Measurements from ENCODE around the gene PADI3.

Gene PADI3

GRCh38 chr1:17296086-17296485 lies 47.2 kb downstream of the PADI3 start:
- no peaks in the 10 kb centered on the region for H3K4me1 ChIP-seq (ENCODE audit: insufficient read depth, low read length, severe bottlenecking)
- H3K79me2 ChIP-seq (ENCODE audit: insufficient read depth, low read length): no peaks in the 10 kb centered on the region
- TF ChIP-seq EZH2 (IDR thresholded peaks at IDR 0.05; ENCODE audit: borderline replicate concordance, low read length): no peak
- TF ChIP-seq CTCF (IDR thresholded peaks at IDR 0.05; ENCODE audit: low read length): no peak
- no peak overlapping the region for H3K4me3 ChIP-seq (ENCODE audit: low read depth, low read length, poor library complexity, severe bottlenecking)
- no peak overlapping the region for H3K27ac ChIP-seq (ENCODE audit: low read depth, low read length, poor library complexity, severe bottlenecking)
- H3K27me3 ChIP-seq (ENCODE audit: insufficient read depth, low read length): peaks cover 9% of the 10 kb centered on the region; the same call in 1 of the 2 replicates
- no peaks in the 10 kb centered on the region for H3K36me3 ChIP-seq (ENCODE audit: insufficient read depth, low read length)
- H2AFZ ChIP-seq (ENCODE audit: low read length): no peak overlapping the region
- H3K4me2 ChIP-seq (ENCODE audit: low read length): no peak overlapping the region
- no peaks in the 10 kb centered on the region for H3K9me3 ChIP-seq (ENCODE audit: low read length)
- H3K9ac ChIP-seq (ENCODE audit: low read length): no peak overlapping the region
- H4K20me1 ChIP-seq (ENCODE audit: insufficient read depth, low read length): no peaks in the 10 kb centered on the region
- no peaks in the 10 kb centered on the region for H3F3A ChIP-seq (ENCODE audit: insufficient read depth, low read length)
- no peaks in the 10 kb centered on the region for H3K9me2 ChIP-seq (ENCODE audit: low read depth, low read length)

- no peak overlapping the region for H3K9ac ChIP-seq (ENCODE audit: low read length)
- no peaks in the 10 kb centered on the region for H3K79me2 ChIP-seq (ENCODE audit: insufficient read depth, low read length)
- no peak for TF ChIP-seq EZH2 (IDR thresholded peaks at IDR 0.05; ENCODE audit: borderline replicate concordance, low read length)
- TF ChIP-seq CTCF (IDR thresholded peaks at IDR 0.05; ENCODE audit: low read length): no peak
- no peaks in the 10 kb centered on the region for H4K20me1 ChIP-seq (ENCODE audit: insufficient read depth, low read length)
- H3K4me3 ChIP-seq (ENCODE audit: low read depth, low read length, poor library complexity, severe bottlenecking): no peak overlapping the region
- no peak overlapping the region for H3K4me2 ChIP-seq (ENCODE audit: low read length)
- H3F3A ChIP-seq (ENCODE audit: insufficient read depth, low read length): no peaks in the 10 kb centered on the region
- no peak overlapping the region for H2AFZ ChIP-seq (ENCODE audit: low read length)
- H3K4me1 ChIP-seq (ENCODE audit: insufficient read depth, low read length, severe bottlenecking): no peaks in the 10 kb centered on the region
- H3K27ac ChIP-seq (ENCODE audit: low read depth, low read length, poor library complexity, severe bottlenecking): no peak overlapping the region
- H3K9me3 ChIP-seq (ENCODE audit: low read length): no peaks in the 10 kb centered on the region
- no peaks in the 10 kb centered on the region for H3K9me2 ChIP-seq (ENCODE audit: low read depth, low read length)
- H3K36me3 ChIP-seq (ENCODE audit: insufficient read depth, low read length): no peaks in the 10 kb centered on the region
- peaks cover 9% of the 10 kb centered on the region; the same call in 1 of the 2 replicates for H3K27me3 ChIP-seq (ENCODE audit: insufficient read depth, low read length)
Measured at GRCh38 chr1:17297991-17298390, 49.1 kb downstream of the PADI3 start.

DNA sequence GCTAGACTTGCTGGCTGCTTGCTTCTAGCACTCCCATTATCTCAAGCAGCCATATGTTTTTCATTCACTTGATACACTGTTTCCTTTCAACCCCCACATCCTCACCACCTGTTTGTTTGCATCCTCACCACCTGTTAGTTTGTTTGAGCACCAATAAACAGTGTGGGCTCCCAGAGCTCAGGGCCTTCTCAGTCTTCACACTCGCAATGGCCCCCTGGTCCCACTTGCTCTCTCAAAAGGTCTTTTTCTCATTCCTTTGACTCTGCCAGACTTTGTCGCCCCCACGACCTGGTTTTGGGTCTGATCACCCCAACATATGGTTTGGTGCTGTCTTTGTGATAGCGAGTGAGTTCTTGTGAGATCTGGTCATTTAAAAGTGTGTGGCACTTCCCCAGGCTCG lies 52.9 kb downstream of the PADI3 start:
- TF ChIP-seq CTCF (IDR thresholded peaks at IDR 0.05; ENCODE audit: low read length): no peak
- no peak for TF ChIP-seq EZH2 (IDR thresholded peaks at IDR 0.05; ENCODE audit: borderline replicate concordance, low read length)
- Histone ChIP-seq H3K9ac (ENCODE audit: low read length) (no peak overlapping the region), H3K27me3 (ENCODE audit: insufficient read depth, low read length) (no peaks in the 10 kb centered on the region), H3K79me2 (ENCODE audit: insufficient read depth, low read length) (no peaks in the 10 kb centered on the region), H3K27ac (ENCODE audit: low read depth, low read length, poor library complexity, severe bottlenecking) (no peak overlapping the region), H3K4me2 (ENCODE audit: low read length) (no peak overlapping the region), H3K9me3 (ENCODE audit: low read length) (no peaks in the 10 kb centered on the region), H4K20me1 (ENCODE audit: insufficient read depth, low read length) (no peaks in the 10 kb centered on the region), H3F3A (ENCODE audit: insufficient read depth, low read length) (no peaks in the 10 kb centered on the region), H3K4me1 (ENCODE audit: insufficient read depth, low read length, severe bottlenecking) (no peaks in the 10 kb centered on the region), H2AFZ (ENCODE audit: low read length) (no peak overlapping the region), H3K9me2 (ENCODE audit: low read depth, low read length) (no peaks in the 10 kb centered on the region), H3K36me3 (ENCODE audit: insufficient read depth, low read length) (no peaks in the 10 kb centered on the region), H3K4me3 (ENCODE audit: low read depth, low read length, poor library complexity, severe bottlenecking) (no peak overlapping the region)

All from OCI-LY1 (cell line).